ENCODE results near the gene SOS1. TPM values are rescaled to one million over a fixed set of nuclear protein-coding genes. Genes with fewer than 3 reads are reported as not detected.

Gene SOS1
- total and polyA plus RNA-seq, 2 of the 13 experiments (the other 11 are each of a cell fraction or from before 2014, with no cell fraction given) = 20.8 to 60.4 TPM

GRCh38 chr2:38975042-38975441 is 145.8 kb downstream of the SOS1 start:
- 97% methylated on average over 6 of the region's 6 CpGs for WGBS (ENCODE audit: low lambda C conversion rate)
- CTCF ChIA-PET (ENCODE audit: low intra/inter-chr PET ratio, low total read pairs) = no interaction called here
- intact Hi-C loops (cut with micrococcal nuclease; ENCODE audit: unreplicated experiment) = no loop called here

GRCh38 chr2:38973266-38973665 is 147.6 kb downstream of the SOS1 start:
- H3K27me3 ChIP-seq (ENCODE audit: control insufficient read depth in 1 of 2, insufficient read depth in 2 of 2, low read length in 2 of 2) = no peaks in the 10 kb centered on the region; a peak in 1 of 5 replicates
- no peak overlapping the region for H3K4me3 ChIP-seq (replicated peaks in 1 of 3; ENCODE audit: insufficient read depth in 1 of 3, low read depth in 2 of 3, low read length in 3 of 3)
- intact Hi-C loops (cut with micrococcal nuclease; ENCODE audit: unreplicated experiment) (no loop called here), in situ Hi-C loops (cut with HindIII; ENCODE audit: extremely low pct_ligation_motif_present, low pct_unique_long_range_greater_than_20kb) (no loop called here)
- no peak for ATAC-seq
- TF ChIP-seq NR1H2 (CRISPR knock-in tag; IDR thresholded peaks at IDR 0.05; ENCODE audit: borderline replicate concordance, low read depth) (no peak), KMT2A (CRISPR knock-in tag; IDR thresholded peaks at IDR 0.05) (no peak), SP5 (CRISPR knock-in tag; IDR thresholded peaks at IDR 0.05; ENCODE audit: borderline replicate concordance, low read depth) (no peak), ZNF235 (CRISPR knock-in tag; IDR thresholded peaks at IDR 0.05; ENCODE audit: borderline replicate concordance) (no peak), CEBPB (IDR thresholded peaks at IDR 0.05; ENCODE audit: borderline replicate concordance, low read depth, low read length) (peak; percentile 47; the same call in 1 of the 2 replicates)
- TF ChIP-seq, protein P1, sequence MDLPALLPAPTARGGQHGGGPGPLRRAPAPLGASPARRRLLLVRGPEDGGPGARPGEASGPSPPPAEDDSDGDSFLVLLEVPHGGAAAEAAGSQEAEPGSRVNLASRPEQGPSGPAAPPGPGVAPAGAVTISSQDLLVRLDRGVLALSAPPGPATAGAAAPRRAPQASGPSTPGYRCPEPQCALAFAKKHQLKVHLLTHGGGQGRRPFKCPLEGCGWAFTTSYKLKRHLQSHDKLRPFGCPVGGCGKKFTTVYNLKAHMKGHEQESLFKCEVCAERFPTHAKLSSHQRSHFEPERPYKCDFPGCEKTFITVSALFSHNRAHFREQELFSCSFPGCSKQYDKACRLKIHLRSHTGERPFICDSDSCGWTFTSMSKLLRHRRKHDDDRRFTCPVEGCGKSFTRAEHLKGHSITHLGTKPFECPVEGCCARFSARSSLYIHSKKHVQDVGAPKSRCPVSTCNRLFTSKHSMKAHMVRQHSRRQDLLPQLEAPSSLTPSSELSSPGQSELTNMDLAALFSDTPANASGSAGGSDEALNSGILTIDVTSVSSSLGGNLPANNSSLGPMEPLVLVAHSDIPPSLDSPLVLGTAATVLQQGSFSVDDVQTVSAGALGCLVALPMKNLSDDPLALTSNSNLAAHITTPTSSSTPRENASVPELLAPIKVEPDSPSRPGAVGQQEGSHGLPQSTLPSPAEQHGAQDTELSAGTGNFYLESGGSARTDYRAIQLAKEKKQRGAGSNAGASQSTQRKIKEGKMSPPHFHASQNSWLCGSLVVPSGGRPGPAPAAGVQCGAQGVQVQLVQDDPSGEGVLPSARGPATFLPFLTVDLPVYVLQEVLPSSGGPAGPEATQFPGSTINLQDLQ (CRISPR knock-in tag; IDR thresholded peaks at IDR 0.05) = no peak
- TF ChIP-seq, protein P2, sequence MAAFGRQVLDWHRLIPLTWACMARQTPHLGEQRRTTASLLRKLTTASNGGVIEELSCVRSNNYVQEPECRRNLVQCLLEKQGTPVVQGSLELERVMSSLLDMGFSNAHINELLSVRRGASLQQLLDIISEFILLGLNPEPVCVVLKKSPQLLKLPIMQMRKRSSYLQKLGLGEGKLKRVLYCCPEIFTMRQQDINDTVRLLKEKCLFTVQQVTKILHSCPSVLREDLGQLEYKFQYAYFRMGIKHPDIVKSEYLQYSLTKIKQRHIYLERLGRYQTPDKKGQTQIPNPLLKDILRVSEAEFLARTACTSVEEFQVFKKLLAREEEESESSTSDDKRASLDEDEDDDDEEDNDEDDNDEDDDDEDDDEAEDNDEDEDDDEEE (CRISPR knock-in tag; IDR thresholded peaks at IDR 0.05) = no peak
- TF ChIP-seq, protein P3, sequence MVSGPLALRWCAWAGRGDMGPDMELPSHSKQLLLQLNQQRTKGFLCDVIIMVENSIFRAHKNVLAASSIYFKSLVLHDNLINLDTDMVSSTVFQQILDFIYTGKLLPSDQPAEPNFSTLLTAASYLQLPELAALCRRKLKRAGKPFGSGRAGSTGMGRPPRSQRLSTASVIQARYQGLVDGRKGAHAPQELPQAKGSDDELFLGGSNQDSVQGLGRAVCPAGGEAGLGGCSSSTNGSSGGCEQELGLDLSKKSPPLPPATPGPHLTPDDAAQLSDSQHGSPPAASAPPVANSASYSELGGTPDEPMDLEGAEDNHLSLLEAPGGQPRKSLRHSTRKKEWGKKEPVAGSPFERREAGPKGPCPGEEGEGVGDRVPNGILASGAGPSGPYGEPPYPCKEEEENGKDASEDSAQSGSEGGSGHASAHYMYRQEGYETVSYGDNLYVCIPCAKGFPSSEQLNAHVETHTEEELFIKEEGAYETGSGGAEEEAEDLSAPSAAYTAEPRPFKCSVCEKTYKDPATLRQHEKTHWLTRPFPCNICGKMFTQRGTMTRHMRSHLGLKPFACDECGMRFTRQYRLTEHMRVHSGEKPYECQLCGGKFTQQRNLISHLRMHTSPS (CRISPR knock-in tag; IDR thresholded peaks at IDR 0.05; ENCODE audit: low read depth) = no peak
- no peak overlapping the region for H2AFZ ChIP-seq (ENCODE audit: low read length)
- no peaks in the 10 kb centered on the region for H3K36me3 ChIP-seq (replicated peaks in 1 of 2; ENCODE audit: control insufficient read depth in 1 of 2, insufficient read depth in 2 of 2, low read length in 2 of 2)
- BruUV-seq (replicated peaks) = no TSS peak
- ChIA-PET CTCF (ENCODE audit: low intra/inter-chr PET ratio, low total read pairs) (no interaction called here), POLR2A (no interaction called here)
- no peaks in the 10 kb centered on the region for H3K9me3 ChIP-seq (ENCODE audit: low read length)
- no peaks in the 10 kb centered on the region for H3K79me2 ChIP-seq (ENCODE audit: insufficient read depth, low read length)
- DNase-seq (ENCODE audit: low spot score) = no peak
- FAIRE-seq = no peak
- no peaks in the 10 kb centered on the region for H4K20me1 ChIP-seq (ENCODE audit: insufficient read depth, low read length)
- H3K27ac ChIP-seq (ENCODE audit: extremely low read length, insufficient read depth, low read length) = no peak overlapping the region
- H3K9ac ChIP-seq (ENCODE audit: insufficient read depth, low read depth, low read length) = no peak overlapping the region
- peaks cover 1% of the 10 kb centered on the region for H3K4me1 ChIP-seq (ENCODE audit: insufficient read depth, low read length)
- H3K4me2 ChIP-seq (ENCODE audit: low read depth, low read length) = no peak overlapping the region

More at GRCh38 chr2:38975042-38975441, 145.8 kb downstream of the SOS1 start:
- H3K9ac ChIP-seq (ENCODE audit: insufficient read depth, low read depth, low read length) = no peak overlapping the region
- no peak overlapping the region for H3K27ac ChIP-seq (ENCODE audit: extremely low read length, insufficient read depth, low read length)
- FAIRE-seq = no peak
- no peaks in the 10 kb centered on the region for H3K79me2 ChIP-seq (ENCODE audit: insufficient read depth, low read length)
- in situ Hi-C loops (cut with HindIII; ENCODE audit: extremely low pct_ligation_motif_present, low pct_unique_long_range_greater_than_20kb) = no loop called here
- no peaks in the 10 kb centered on the region for H4K20me1 ChIP-seq (ENCODE audit: insufficient read depth, low read length)
- H3K36me3 ChIP-seq (replicated peaks in 1 of 2; ENCODE audit: control insufficient read depth in 1 of 2, insufficient read depth in 2 of 2, low read length in 2 of 2) = no peaks in the 10 kb centered on the region
- no TSS peak for BruUV-seq (replicated peaks)
- H3K4me3 ChIP-seq (replicated peaks in 1 of 3; ENCODE audit: insufficient read depth in 1 of 3, low read depth in 2 of 3, low read length in 3 of 3) = no peak overlapping the region
- H2AFZ ChIP-seq (ENCODE audit: low read length) = no peak overlapping the region
- no peaks in the 10 kb centered on the region; a peak in 1 of 5 replicates for H3K27me3 ChIP-seq (ENCODE audit: control insufficient read depth in 1 of 2, insufficient read depth in 2 of 2, low read length in 2 of 2)
- peaks cover 19% of the 10 kb centered on the region for H3K4me1 ChIP-seq (ENCODE audit: insufficient read depth, low read length)
- DNase-seq (ENCODE audit: low spot score) = no peak
- no peak overlapping the region for H3K4me2 ChIP-seq (ENCODE audit: low read depth, low read length)
- ATAC-seq = no peak
- no peaks in the 10 kb centered on the region for H3K9me3 ChIP-seq (ENCODE audit: low read length)
- TF ChIP-seq SIN3A (IDR thresholded peaks at IDR 0.05; ENCODE audit: borderline replicate concordance, low read depth, low read length) = no peak
- no peak for TF ChIP-seq KAT7 (CRISPR knock-in tag; IDR thresholded peaks at IDR 0.05; ENCODE audit: borderline replicate concordance)
- TF ChIP-seq, protein P4, sequence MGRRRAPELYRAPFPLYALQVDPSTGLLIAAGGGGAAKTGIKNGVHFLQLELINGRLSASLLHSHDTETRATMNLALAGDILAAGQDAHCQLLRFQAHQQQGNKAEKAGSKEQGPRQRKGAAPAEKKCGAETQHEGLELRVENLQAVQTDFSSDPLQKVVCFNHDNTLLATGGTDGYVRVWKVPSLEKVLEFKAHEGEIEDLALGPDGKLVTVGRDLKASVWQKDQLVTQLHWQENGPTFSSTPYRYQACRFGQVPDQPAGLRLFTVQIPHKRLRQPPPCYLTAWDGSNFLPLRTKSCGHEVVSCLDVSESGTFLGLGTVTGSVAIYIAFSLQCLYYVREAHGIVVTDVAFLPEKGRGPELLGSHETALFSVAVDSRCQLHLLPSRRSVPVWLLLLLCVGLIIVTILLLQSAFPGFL (CRISPR knock-in tag; IDR thresholded peaks at IDR 0.05) = no peak
- TF ChIP-seq ERF (CRISPR knock-in tag; IDR thresholded peaks at IDR 0.05) = no peak
- POLR2A ChIA-PET = no interaction called here

Measured in HepG2 (cell line).